H1 (cell line): ENCODE measurements around the gene SATB2.

Experiments
- CHD1 ChIP-seq: IDR thresholded peaks from 2 replicates; pipeline ENCODE4 v1.6.1; 2012; ENCODE audit warnings: low read depth, low read length, improper control_type of control experiment
- EGR1 ChIP-seq: IDR thresholded peaks from 2 replicates; pipeline ENCODE4 v1.6.1; 2011; ENCODE audit warnings: low read depth, low read length, borderline replicate concordance
- EP300 ChIP-seq, 2 experiments: IDR thresholded peaks; 1 replicate in 1 of 2; 2 replicates in 1 of 2; pipeline ENCODE4 v1.6.1; 2011 to 2012; ENCODE audit warnings: low read depth in 2 of 2, low read length in 2 of 2, mild to moderate bottlenecking in 2 of 2, borderline replicate concordance in 1 of 2, inconsistent platforms in 1 of 2, moderate library complexity in 1 of 2
- EZH2 ChIP-seq: fragments of 200-600 bp; sonication (generic); IDR thresholded peaks from 2 replicates; pipeline ENCODE4 v1.7.1; 2012; ENCODE audit warnings: low read depth, mild to moderate bottlenecking, moderate library complexity, low read length, inconsistent platforms; ENCODE audit not compliant: severe bottlenecking
- USF2 ChIP-seq: IDR thresholded peaks from 2 replicates; pipeline ENCODE4 v1.6.1; 2011; ENCODE audit warnings: low read length, improper control_type of control experiment
- YY1 ChIP-seq: IDR thresholded peaks from 2 replicates; pipeline ENCODE4 v1.6.1; 2011; ENCODE audit warnings: low read depth, mild to moderate bottlenecking, low read length

GRCh38 chr2:199407421-199407820 lies 50.3 kb downstream of the SATB2 start:
- TF ChIP-seq EGR1 (no peak), CHD1 (no peak), EP300 (IDR thresholded peaks at IDR 0.05; ENCODE audit: borderline replicate concordance in 1 of 2, low read depth in 2 of 2, low read length in 2 of 2) (no peak), EZH2 (no peak), YY1 (no peak), USF2 (no peak)
